Measurements from ENCODE around the gene NAGA. TPM values are rescaled to one million over a fixed set of nuclear protein-coding genes. Genes with fewer than 3 reads are reported as not detected.

The NAGA gene
- total RNA-seq, 1 donor from 2014 or later, result 13.4 TPM

Other genes with a start within 250 kb of the NAGA start
- gene SREBF2, start 237.7 kb downstream of the NAGA start, total RNA-seq, result 89.7 TPM
- 10.2 TPM for gene SHISA8, start 155.7 kb downstream of the NAGA start, total RNA-seq
- 1.6 TPM for gene TNFRSF13C, start 144.0 kb downstream of the NAGA start, total RNA-seq
- 0.52 TPM for gene CENPM, start 123.7 kb downstream of the NAGA start, total RNA-seq
- 0.22 TPM for gene SEPTIN3, start 101.4 kb downstream of the NAGA start, total RNA-seq
- gene WBP2NL, start 72.0 kb downstream of the NAGA start, total RNA-seq, result 0.47 TPM
- gene PHETA2, start 3.4 kb upstream of the NAGA start, total RNA-seq, result 2.7 TPM
- gene SMDT1, start 8.9 kb upstream of the NAGA start, total RNA-seq, result 165 TPM
- gene NDUFA6, start 20.0 kb upstream of the NAGA start, total RNA-seq, result 316 TPM
- not detected for gene CYP2D6, start 60.0 kb upstream of the NAGA start, total RNA-seq
- gene TCF20, start 199.8 kb upstream of the NAGA start, total RNA-seq, result 14.9 TPM